Activated T-cell treated with anti-CD3 and anti-CD28 coated beads for 48 hours (primary cell): Measurements from ENCODE around the gene MUC4.

Experiments
- DNase-seq: peaks from one replicate; pipeline ENCODE4 v3.0.0-alpha.2; 2020; ENCODE audit warnings: low read depth

The MUC4 gene, protein sequence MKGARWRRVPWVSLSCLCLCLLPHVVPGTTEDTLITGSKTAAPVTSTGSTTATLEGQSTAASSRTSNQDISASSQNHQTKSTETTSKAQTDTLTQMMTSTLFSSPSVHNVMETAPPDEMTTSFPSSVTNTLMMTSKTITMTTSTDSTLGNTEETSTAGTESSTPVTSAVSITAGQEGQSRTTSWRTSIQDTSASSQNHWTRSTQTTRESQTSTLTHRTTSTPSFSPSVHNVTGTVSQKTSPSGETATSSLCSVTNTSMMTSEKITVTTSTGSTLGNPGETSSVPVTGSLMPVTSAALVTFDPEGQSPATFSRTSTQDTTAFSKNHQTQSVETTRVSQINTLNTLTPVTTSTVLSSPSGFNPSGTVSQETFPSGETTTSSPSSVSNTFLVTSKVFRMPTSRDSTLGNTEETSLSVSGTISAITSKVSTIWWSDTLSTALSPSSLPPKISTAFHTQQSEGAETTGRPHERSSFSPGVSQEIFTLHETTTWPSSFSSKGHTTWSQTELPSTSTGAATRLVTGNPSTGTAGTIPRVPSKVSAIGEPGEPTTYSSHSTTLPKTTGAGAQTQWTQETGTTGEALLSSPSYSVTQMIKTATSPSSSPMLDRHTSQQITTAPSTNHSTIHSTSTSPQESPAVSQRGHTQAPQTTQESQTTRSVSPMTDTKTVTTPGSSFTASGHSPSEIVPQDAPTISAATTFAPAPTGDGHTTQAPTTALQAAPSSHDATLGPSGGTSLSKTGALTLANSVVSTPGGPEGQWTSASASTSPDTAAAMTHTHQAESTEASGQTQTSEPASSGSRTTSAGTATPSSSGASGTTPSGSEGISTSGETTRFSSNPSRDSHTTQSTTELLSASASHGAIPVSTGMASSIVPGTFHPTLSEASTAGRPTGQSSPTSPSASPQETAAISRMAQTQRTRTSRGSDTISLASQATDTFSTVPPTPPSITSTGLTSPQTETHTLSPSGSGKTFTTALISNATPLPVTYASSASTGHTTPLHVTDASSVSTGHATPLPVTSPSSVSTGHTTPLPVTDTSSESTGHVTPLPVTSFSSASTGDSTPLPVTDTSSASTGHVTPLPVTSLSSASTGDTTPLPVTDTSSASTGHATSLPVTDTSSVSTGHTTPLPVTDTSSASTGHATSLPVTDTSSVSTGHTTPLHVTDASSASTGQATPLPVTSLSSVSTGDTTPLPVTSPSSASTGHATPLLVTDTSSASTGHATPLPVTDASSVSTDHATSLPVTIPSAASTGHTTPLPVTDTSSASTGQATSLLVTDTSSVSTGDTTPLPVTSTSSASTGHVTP (N-terminal part only)

DNA sequence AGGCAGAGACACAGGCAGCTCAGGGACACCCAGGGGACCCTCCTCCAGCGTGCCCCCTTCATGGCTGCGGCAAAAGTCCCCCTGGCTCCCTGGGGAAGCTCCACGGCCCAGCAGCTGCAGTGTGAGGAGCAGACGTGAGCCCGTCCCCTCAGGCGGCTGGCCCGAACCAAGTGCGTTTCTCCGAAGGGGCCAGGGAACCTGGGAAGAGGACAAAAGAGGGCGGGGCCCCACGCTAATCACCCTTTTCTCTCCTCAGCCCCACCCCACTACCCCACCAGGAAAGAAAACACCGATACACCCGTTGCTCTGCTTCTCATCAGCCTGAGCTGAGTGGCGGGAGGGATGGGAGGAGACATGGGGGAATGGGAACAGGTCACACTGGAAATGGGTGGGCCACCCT lies at the start of gene MUC4:
MUC4 (minus strand) TSS at position 174 of the 400 bp plus-strand sequence; CDS start at position 62, 112 bp downstream.
- no peak for DNase-seq

DNA sequence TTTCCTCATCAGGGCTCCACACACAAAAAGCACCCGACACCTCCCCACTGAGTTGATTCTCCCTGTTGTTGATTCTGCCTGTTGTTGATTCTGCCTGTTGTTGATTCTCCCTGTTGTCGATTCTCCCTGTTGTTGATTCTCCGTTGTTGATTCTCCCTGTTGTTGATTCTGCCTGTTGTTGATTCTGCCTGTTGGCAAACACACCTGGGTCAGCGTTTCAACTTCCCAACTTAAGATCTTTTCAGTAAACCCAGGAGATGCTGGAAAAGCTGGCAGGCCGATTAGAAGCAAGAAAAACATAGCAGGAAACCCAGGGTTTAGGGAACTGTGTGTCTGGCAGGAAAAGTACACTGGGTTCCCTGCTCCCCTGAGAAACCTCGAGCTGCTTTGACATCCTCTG lies 48.7 kb upstream of the MUC4 start:
- no peak for DNase-seq

DNA sequence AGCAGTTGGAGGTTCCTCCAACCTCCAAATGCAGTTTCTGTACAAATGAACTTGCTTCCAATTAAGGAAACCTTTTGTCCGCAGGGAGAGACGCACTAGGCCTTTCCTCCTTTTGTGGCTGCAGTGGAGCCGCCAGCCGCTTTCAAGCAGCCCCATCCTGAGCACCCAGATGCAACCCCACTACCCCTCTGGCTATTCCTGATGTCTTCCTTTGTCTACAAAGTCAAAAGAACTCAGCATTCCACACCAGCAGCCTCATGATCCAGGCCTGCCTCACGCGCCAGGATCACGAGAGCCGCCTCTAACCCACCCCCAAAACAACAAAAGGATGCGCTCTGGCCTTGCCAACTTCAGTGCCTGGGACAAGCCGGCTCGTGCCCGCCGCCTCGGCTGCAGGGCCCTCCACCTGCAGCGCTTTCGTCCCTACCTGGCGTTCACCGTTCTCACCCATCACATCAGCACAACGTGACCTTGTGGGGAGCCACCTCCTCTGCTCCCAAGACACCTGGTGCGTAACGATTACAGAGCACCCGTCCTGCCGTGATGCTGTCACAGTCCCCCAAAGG lies 48.2 kb upstream of the MUC4 start:
- no peak for DNase-seq

DNA sequence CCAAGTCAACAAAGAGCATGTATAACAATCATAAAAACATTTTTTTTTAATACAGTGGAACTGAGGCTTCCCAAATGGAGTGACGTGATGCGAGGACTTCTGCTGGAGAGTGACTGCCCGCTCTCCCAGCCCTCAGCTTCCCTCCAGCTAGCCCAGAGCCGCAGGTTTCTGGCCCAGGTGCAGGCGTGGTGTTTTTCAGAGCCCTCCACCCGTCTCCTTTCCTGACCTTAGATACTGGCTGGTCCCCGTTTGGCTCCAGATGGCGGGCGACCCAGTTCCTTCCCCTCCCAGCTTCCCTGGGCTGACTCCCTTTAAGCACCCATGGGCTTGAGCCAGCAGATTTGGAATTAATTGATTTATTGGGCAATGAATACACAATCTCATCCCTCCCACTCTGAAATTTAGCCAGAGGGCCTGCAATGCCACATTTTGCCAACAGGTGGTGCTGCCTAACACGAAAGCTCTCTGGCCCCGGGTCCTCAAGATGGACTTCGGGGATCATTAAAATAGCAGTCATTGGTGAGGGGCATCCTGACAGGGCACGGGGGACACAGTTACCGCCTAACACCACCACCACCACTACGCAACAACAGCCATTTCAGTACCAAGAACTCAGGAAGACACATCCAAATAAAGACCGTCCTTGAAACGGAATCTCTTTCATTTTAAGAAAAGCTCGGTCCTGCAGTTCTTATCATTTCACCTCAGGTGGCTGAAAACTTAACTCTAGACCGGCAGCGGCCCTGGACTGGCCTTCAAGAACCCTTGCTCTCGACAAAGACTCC lies 47.5 kb upstream of the MUC4 start:
- peak; percentile 67 for DNase-seq

DNA sequence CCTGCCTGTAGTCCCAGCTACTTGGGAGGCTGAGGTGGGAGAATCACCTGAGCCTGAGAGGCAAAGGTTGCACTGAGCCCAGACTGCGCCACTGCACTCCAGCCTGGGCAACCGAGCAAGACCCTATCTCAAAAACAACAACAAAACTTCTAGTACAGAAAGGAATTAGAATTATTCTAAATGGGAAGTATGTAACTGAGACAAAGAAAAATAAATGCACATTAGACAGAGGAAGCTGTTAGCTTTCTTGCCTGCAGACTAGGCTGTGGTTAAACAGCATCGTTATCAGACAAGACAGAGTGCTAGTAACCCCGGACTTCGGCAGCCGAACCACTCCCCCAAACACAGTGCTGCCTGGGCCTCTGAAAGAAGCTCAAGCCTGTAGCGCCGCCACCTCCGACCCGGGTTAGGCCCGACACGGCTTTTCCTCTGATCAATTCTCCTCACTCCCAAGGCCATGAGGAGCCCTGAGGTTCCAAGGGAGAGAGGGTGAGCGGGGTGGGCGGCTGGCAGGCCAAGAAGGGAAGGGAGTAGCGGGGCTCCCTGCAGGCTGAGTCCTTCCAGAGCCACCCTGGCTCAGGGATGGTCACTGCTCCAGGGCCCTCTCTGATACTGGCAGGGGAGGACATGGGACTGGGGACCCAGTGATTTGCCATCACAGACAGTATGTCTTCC lies 44.8 kb upstream of the MUC4 start:
- no peak for DNase-seq

DNA sequence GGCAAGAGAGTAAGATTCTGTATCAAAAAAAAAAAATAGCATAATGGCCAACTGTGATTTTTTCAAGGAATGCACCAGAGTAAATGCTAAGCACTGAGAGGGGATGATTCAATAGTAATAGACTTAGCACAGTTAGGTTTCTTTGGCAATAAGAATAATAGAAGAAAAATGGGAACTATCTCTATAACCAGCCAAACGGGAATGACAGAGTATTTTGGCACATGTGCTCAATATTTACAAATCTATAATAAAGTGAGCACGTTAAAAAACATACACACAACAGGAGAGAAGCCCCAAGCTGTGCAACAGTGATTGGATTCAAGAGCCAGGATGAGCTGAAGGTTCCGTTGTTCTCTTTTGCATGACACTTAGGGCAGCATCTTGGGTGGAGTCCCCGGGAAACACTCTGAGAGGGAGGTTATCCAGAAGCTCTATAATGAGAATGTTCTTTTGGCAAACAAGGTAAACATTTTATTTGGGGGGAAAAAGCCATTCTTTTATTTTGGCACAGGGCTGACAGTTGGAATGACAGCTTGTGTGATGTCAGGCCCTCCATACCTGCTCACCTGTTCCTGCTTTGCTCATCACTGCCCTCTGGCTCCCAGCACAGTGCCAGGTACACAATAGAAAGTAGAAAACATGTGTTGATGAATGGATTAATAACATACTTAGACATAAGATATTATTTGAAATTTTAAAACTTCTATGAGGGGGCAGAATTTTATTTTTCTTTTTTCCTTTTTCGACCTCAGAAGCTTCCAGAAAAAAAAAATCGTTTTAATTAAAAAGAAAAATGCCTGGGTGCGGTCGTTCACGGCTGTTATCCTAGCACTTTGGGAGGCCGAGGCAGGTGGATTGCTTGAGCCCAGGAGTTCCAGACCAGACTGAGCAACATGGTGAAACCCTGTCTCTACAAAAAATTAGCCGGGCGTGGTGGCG lies 44.0 kb upstream of the MUC4 start:
- DNase-seq: no peak

DNA sequence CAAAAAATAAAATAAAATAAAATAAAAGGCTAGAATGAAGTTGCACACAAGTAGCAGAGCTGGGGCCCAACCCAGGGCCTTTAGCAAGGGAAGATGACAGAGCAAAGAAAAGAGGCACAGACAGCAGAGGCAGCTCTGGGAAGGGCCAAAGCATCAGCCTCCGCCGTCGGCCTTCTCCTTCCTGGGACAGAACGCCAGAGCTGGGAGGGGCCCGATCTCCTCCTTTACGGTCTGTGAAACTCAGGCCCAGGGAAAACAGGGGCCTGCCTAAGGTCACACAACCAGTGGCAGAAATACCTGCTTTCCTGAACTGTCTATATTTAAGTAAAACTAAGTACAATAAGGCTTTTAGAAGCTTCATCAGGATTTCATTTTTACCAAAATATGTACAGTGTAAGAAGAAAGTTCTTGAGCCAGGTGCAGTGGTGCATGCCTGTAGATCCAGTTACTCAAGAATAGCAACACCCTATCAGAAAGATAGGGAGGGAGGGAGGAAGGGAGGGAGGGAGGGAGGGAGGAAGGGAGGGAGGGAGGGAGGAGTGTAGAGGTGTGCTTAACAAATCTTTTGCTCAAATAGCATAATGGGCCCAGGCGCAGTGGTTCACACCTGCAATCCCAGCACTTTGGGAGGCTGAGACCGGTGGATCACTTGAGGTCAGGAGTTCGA lies 43.0 kb upstream of the MUC4 start:
- DNase-seq: no peak

DNA sequence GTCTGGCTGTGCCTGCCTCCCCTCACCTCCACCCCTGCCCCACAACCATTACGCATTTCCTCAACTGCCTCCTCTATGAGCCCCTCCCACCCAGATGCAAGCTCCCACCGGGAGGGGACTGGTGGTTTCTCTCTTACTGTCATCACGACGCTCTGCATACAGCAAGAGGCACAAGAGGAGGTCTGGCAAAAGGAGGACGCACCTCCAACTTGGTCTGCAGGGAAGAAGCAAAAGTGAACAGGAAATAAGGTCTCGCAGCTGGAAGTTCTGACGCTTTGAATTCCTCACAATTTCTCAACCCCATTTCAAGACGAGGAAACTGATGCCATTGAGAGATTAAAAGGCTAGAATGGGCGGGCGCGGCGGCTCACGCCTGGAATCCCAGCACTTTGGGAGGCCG lies 42.3 kb upstream of the MUC4 start:
- DNase-seq: no peak

DNA sequence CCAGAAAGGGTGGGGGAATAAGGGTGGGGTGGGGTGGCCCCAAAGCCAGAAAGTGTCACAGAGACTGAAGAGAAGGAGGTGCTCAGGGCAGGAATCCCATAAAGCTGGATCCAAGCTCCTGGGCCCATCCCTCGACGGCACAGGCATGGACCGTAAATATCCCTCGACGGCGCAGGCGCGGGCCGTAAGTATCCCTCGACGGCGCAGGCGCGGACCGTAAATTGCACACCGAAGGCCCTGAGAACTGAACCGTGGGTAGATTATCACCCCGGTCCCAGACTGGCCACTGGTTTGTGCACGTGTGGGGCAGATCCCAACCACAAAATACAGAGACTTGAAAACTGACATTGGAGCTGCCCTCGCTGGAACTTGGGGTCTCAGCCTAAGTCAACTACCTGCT lies 41.3 kb upstream of the MUC4 start:
- no peak for DNase-seq

DNA sequence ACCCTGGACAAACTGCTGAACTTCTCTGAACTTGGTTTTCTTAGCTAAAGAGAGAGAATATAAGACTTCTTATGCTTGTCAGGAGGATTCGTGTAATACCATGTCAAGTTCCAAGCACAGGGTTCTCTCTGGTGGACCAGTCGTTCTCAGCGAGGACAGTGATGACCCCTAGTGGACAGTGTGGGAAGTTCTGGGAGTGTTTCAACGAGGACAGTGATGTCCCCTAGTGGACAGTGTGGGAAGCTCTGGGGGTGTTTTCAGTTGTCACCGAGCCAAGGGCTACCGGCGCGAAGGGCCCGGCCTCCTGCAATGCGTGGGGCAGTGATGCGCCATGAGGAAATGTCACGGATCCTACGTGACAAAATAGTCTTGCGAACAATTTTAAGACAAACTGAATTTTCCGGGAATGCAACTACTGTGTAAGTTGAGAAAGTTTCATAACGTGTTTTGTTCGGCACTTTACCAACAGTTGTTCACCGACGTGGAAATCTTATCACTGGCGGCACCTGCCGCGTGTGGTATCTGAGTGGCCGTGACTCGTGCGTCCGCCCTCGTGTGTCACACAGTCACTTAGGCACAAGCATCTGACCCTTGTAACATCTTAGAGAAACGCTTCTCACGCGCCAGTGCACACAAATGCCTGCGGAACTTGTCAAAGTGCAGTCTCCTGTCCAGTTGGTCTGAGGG lies 39.3 kb upstream of the MUC4 start:
- peak; percentile 80 for DNase-seq

DNA sequence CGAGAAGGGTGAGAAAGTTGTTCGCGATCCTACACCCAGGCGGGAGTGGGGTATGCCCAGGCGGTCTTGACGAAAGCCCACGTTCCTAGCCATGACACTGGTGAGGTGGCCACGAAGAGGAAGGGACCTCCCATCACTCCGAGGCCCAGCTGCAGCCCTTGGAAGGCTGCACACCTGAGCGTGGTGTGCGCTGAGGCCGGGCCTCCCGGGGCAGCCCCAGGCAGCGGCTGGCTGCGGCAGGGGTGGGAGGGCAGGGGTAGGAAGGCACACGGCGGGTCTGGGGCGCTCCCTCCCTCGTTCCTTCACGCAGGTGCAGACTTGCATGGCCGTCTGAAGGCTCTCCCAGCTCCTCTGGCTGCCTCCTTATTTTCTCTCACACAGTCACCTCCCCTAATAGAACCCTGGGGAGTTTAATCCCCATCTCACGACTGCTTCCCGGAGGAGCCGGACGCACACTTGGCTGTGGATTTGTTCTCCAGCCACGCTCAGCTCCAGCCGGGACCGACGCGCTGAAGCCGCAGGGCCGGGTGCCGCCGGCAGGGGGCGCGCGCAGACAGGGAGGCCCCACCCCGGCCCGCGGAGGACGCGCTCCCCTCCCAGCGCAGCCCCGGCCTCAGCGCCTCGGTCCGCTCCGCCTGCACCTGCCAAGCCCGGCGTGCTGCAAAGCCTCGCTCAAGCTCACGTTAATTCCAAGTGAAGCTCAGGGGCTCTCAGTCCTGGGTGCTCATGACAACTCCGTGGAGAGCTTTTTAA lies 37.8 kb upstream of the MUC4 start:
- DNase-seq: no peak

DNA sequence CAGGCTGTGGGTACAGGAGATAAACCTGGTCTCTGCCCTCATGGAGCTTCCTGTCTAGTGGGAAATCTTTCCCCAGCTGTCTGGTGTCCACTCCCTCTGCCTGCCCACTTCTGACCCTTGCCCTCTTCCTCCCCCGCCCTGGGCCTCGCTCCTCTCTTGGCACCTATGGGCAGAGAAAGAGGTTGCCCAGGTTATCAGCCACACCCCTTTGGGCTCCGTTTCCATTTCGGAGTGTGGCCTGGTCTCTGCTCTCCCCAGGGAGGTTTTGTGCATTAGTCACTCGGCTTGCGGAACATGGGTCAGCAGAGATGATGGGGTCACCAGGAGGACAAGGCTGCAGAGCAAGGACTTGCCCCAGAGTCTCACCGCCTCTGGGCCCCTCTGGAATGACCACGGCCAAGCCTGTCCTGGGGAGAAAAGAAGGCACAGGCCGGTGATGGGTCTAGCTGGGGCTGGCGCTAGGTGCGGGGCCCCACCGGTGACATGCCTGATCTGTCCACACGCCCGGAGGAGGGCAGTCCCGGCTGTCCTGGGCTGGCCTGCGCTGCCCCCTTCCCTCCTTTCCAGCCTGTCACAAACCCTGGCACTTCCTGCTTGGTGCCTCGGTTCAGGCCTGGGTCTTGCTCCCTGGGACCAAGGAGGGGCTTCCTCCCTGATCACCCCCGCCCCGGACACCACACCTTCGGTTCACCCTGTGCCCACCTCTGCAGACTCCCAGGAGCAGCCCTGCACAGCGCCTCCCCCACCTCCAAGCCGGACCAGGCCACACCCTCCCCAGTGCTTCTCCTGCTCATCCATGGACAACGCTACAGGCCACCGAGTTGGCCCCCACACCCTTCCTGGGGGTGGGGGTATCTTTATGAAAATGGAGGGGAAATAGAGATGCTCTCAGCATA lies 35.6 kb upstream of the MUC4 start:
- no peak for DNase-seq

DNA sequence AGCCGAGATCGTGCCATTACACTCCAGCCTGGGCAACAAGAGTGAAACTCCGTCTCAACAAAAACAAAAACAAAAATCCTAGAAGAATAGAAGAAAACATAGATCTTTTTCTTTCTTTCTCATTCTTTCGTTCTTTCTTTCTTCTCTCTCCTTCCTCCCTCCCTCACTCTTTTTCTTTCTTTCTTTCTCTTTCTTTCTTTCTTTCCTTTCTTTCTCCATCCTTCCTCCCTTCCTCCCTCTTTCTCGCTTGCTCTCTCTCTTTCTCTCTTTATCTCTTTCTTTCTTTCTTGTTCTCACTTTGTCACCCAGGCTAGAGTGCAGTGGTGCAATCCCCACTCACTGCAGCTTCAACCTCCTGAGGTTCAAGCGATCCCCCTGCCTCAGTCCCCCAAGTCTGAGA lies 33.8 kb upstream of the MUC4 start:
- DNase-seq: no peak

DNA sequence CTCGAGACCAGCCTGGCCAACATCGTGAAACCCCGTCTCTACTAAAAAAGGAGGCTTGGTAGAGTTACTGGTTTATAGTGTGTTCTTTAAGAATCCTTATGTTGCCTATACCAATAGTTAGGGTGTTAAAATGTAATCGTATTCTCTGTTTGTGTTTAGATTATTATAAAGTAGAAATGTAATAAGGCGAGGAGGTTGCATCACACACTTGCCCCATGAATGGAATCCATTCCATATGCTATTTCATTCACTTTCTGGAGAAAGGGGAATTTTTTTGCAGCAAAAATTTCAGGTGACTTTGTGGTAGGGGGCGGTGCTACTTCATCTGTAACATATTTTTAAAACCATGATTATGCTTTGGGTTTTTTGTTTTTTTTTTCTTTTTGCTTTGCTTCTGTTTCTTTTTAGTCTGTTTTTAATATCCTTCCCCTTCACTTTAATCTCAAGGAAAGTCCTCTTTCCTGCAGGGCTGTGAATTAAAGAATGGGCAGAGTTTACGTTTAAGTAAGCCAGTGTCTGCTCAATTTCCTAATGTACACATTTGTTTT lies 33.0 kb upstream of the MUC4 start:
- DNase-seq: no peak

DNA sequence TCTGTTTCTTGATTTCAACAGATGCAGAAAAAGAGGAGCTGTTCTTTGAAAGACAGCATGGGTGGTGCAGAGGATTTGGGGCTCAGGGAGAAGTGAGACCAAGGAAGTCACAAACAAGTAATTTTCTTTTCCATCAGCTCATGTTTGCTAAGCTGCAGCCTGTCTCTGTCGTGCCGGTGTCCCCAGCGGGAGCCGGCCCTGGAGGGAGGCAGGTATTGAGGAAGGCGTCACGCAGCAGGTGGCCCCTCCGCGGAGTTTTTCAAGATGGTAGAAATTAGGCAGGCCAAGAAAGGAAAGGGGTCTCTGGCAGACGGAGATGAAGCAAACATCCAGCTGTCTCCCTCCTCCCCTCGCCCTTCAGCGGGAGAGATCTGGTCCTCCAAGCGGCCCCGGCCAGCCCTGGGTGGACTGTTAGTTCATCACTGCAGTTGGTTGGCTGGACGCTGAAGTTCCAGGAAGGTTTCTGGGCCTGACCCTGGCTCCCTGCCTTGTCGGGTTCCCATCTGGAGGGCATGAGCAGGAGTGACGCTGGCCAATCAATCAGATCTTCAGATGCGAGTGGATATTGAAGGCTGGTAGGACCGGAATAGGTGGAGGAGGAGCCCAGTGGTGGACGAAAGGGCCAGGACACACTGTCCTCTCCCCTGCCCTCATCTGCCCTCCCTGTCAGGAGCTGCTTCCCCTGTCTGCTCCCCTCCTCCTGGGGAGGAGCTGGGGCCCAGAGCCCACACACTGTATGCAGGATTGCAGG lies 27.7 kb upstream of the MUC4 start:
- no peak for DNase-seq
